Fibroblast of skin of abdomen (primary cell): ENCODE measurements around the gene UROC1.

Experiments
- DNase-seq: peaks from one replicate; pipeline ENCODE4 v3.0.0-alpha.2; 2013

UROC1 gene

GRCh38 chr3:126459111-126459762 is 58.3 kb downstream of the UROC1 start:
- no peak for DNase-seq

GRCh38 chr3:126456766-126457388 is 60.7 kb downstream of the UROC1 start:
- no peak for DNase-seq

DNA sequence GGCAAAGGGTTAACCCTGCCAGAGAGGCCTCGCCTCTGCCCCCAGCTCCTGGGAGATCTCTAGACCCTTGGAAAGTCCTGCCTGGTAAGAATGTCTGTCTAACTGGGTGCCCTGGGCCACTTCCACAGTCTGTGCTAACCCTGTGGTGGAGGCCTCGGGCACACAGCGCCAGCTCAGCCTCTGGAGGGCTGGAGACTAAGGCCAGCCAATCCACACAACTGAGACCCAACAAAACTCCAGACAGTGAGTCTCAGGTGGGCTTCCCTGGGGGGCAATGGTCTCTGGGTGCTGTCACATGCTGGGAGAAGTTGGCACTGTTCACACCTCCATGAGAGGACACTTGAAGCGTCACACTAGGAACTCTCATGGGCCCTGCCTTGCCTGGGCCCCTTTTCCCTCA is 61.4 kb downstream of the UROC1 start:
- DNase-seq = no peak

GRCh38 chr3:126454437-126455198 is 63.0 kb downstream of the UROC1 start:
- no peak for DNase-seq

GRCh38 chr3:126454025-126454424 is 63.5 kb downstream of the UROC1 start:
- no peak for DNase-seq

DNA sequence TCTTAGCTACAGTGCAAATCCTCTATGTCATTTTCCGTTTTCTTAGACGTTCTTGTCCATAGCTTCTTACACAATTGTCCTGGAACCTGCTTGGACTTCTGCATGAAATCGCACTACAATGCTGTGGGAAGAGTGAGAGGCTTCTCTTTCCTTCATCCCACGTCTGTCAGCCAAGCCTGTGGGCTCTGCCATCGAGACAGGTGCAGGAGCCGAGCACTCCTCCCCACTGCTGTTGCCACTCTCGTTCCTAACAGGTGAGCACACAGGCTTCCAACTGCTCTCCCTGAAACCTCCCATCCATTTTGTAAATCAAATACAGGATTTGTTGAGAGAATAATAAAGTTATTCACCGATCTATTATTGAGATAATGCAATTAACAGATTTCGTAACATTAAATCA is 65.4 kb downstream of the UROC1 start:
- DNase-seq = no peak

GRCh38 chr3:126451511-126451910 is 66.1 kb downstream of the UROC1 start:
- no peak for DNase-seq

GRCh38 chr3:126450744-126451143 is 66.8 kb downstream of the UROC1 start:
- DNase-seq = no peak

DNA sequence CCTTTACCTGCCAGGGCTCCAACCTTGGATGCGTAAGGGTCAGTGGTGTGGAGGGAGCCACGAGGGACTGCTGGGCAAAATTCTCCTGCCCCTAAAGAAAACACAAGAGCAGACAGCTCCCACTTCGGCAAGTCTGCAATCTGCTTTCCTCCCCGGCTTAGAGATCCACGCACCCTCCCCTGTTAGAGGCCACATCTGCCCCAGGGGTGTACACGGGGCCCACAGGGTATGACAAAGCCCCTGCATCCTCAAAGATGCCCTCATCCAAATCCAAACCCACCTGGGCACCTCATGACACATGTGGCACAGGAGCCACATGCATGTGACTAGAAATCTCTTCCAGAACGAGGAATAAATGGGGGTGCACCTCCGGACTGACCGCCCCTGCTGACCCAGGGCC is 67.4 kb downstream of the UROC1 start:
- no peak for DNase-seq

DNA sequence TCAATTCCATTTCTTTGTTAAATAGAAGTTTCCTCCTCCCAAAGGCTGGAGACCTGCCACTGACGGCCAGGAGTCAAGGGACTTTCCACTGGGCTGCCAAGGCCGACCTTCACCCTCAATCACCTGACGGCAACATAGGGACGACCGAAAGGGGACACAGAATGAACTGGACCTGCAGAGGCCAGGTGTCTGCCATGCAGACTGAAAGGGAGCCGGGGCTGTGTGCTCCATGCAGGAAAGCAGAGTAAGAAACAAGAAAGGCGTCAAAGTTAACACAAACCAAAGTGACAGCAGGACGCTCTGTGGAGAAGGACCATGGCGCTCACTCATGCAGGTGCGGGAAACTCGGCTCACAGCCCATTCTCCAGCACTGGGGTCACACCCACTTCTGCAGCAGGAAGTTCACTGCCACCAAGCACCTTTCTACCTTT is 67.9 kb downstream of the UROC1 start:
- DNase-seq = no peak

- no peak for DNase-seq
Observed at GRCh38 chr3:126448893-126449180, 68.7 kb downstream of the UROC1 start.

DNA sequence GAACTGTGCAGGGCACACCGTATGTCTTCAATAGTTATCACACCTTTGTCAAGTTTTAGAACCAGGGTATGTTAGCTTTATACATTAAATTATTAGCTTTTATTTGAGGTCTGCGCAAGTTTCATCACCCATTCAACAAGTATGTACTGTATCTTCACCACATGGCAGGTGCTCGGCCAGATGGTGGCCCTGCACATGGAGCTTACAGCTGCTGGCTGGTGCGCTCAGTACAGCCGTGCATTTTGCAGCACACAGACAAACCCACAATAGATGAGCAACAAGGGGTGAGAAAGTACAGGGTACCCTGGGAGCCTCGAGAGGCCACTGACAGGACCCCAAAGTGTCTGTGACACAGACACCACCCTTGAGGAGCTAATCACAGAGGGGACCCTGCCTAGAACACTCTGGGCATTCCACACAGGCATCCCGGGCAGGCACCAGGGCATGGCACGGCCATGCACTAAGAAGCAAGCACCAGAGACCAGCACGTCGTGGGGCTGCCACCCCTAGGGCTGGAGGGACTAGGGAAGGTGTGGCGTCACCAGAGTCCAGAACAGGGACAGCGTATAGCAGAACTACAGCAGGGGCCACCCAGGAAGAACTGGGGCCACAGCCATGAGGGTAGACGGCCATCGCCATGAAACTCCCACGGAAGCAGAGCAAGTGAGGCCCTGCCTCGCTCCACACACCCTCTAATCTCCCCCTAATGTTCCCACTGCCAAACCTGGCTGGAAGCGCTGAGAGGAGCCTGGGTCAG is 69.3 kb downstream of the UROC1 start:
- no peak for DNase-seq

DNA sequence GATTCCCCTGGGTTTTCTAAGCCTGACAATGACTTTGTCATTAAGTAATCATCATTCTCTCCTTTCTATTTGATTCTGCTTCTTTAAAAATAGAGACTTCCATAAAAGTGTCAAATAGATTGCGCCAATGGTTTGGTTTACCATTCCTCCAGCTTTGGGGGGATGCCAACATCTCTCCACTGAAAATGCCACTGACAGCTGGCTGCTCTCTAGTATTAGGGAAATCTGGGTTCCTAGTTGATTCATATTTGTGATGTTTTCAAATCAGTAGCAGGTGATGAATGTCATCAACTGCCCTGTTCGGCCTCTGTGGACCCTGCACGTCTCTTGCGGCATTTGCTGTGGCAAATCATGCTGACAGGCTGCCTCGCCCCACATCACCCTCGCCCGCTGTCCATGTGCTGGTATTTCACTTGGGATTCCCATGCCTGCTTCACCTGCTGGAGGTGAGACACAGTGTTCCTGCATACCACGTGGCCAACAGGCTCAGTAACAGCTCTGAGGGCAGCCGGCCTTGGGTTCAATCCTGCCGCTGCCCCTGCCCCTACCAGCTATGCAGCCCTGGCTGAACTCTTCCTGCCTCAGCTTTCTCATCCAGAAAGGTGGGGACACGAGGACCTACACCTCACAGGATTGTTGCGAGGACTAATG is 70.0 kb downstream of the UROC1 start:
- no peak for DNase-seq

- no peak for DNase-seq
Observed at GRCh38 chr3:126446791-126447190, 70.8 kb downstream of the UROC1 start.

DNA sequence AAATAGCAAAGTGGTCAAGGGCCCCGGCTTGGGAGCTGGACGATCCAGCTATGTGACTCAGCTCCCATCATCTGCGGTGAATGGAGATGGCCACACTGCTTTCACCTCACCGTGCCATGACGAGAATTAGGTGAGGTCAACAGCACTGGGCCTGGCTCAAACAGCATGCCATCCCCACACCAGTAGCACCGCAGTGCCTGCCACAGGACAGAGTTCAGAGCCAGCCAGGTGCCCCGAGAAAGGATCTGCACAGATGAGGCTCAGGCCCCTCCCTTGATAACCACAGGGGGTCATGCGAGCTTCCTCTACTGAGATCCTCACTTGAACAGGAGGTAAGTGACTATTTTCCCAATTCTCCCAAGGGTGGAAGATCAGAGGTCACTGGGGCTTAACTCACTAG is 71.3 kb downstream of the UROC1 start:
- DNase-seq = no peak

DNA sequence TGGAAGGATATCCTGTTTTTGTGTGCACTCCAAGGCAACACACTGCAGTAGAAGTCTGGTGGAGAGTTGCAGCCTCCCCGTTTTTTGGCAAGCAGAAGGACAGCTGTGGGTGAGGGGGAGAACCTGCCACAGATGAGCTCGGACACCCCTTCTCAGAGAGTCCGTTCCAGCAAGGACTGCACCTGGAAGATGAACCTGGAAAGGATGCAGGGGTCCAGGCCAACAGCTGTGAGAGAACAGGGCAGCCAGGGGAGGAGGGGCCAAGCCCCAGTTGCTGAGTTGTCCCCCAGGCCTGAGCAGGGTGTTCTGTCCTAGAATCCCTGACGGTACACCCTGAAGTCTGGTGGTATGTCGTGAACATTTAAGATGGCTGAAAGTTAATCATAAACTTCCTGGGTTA is 72.1 kb downstream of the UROC1 start:
- no peak for DNase-seq

GRCh38 chr3:126442856-126443242 is 74.7 kb downstream of the UROC1 start:
- no peak for DNase-seq

GRCh38 chr3:126442094-126442855 is 75.3 kb downstream of the UROC1 start:
- DNase-seq = no peak

DNA sequence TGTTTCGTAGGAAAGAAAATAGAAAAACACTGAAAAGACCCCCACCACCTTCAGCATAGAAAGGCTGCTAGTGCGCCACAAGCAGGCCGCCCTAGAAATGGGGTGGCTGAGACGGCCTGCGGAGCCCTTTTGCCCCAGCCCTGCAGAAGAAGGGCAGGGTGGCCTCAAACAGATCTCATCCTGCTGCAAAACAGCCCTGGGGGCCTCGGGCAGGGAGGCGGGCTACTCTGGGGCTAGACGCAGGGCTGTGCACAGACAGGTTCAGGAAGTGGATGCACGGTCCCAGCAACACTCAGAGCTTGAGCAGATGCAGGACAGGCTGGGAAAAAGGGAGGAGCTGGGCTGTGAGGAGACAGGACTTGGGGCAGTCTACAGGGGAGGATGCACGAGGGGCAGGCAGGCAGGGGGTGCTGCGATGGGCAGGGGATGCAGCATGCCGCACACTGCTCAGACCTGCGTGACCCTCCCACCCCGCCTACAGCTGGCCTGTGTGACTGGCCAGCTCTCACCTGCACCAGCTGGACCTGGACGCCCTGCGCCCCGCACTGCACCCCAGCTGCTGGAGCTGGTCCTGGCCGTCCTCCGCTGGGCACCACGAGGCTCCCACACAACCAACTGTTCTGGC is 76.2 kb downstream of the UROC1 start:
- no peak for DNase-seq

GRCh38 chr3:126440709-126440995 is 76.9 kb downstream of the UROC1 start:
- no peak for DNase-seq

DNA sequence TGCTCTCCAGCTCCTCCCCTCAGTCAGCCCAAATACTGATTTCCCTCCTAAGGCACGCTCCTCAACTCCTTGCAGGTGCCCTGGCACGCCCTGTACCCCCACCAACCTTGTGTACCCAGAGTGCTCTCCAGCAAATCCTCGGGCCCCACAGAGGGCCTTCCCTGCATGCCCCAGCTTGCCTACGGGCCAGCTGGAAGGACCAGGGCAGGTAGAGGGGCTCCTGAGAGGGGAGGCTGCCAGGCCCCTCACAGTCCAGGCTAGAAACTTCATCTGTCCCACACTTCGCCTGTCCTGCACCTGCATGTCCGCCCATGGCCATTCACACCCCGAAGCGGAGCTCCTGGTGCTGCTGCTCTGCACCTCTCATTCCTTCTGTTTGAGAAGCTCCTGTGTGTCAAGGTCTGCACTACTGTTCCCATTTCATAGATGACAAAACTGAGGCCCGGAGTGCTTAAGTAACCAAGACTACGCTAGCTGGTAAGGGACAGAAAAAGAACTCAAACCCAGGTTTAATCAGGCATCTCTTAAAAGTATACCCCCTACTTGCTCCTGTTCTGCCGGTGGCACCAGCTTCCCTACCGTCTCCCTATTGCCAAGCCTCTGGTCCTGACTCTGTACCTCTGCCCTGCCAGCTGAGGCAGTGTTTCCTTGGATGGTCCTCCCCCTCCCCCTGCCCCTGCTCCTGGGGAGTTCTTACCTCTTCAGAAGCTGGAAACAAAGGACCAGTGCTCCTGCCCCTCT is 77.4 kb downstream of the UROC1 start:
- no peak for DNase-seq
